Thoracic aorta endothelial cell (primary cell): ENCODE measurements around the gene S100PBP. TPM values are rescaled to one million over a fixed set of nuclear protein-coding genes. Genes with fewer than 3 reads are reported as not detected.

Experiments
- total RNA-seq: library from RNA; depleted of rRNA; stranded (reverse); fragments of >200 nt; gene quantifications from 2 replicates; pipeline ENCODE4 v1.2.3, GENCODE V29; 2012

S100PBP gene
- total RNA-seq, result 40.3 and 48.7 TPM in 2 replicates

GRCh38 chr1:32817159-32817814 lies at the start of gene S100PBP, which contains the start of gene YARS1:
Gene S100PBP, plus strand, starts transcription at chr1:32817653. Its CDS starts 8,447 bp downstream, at chr1:32826100.
Gene YARS1, minus strand, starts transcription at chr1:32817358. Its CDS starts 114 bp downstream, at chr1:32817244.

GRCh38 chr1:32870615-32871363 lies 53.3 kb downstream of the S100PBP start, which contains the start of gene FNDC5:
Gene FNDC5, minus strand, starts transcription at chr1:32870912.

GRCh38 chr1:32886004-32886827 lies 68.8 kb downstream of the S100PBP start, which contains the start of gene HPCA:
Gene HPCA, plus strand, starts transcription at chr1:32886491. Its CDS starts 2,408 bp downstream, at chr1:32888899.

GRCh38 chr1:32900956-32901822 lies 83.7 kb downstream of the S100PBP start, which contains the start of gene TMEM54:
Gene TMEM54, minus strand, starts transcription at chr1:32901389. Its CDS starts 151 bp downstream, at chr1:32901238.

Other genes with a start within 250 kb of the S100PBP start
- gene ZBTB8OS, start 167.1 kb upstream of the S100PBP start, total RNA-seq, result 31.0 and 36.3 TPM in 2 replicates
- 203 and 213 TPM in 2 replicates for gene RBBP4, start 166.4 kb upstream of the S100PBP start, total RNA-seq
- 7.8 and 10.9 TPM in 2 replicates for gene SYNC, start 114.9 kb upstream of the S100PBP start, total RNA-seq
- gene YARS1, start 295 bp upstream of the S100PBP start, total RNA-seq, result 137 and 149 TPM in 2 replicates
- gene FNDC5, start 53.3 kb downstream of the S100PBP start, total RNA-seq, result 0.13 TPM in 1 of 2 replicates, not detected in the other
- not detected in 2 replicates for gene HPCA, start 68.8 kb downstream of the S100PBP start, total RNA-seq
- gene TMEM54, start 83.7 kb downstream of the S100PBP start, total RNA-seq, result 29.5 and 39.7 TPM in 2 replicates
- gene RNF19B, start 147.2 kb downstream of the S100PBP start, total RNA-seq, result 34.2 and 36.6 TPM in 2 replicates
- 277 and 291 TPM in 2 replicates for gene AK2, start 219.2 kb downstream of the S100PBP start, total RNA-seq